DND-41 (cell line): ENCODE results near the gene TP53I11.
A peak's percentile ranks its signal among the peaks of the same experiment; 100 is the strongest.

Experiments
- ATAC-seq: fragments of 200-7000 bp; cut with Tn5 transposase; 3 replicates; pipeline ENCODE4 v1.9.1; 2021; ENCODE audit warnings: low read depth; ENCODE audit not compliant: insufficient read depth
- DNase-seq: peaks from one replicate; pipeline ENCODE4 v3.0.0-alpha.2; 2020
- H2AFZ ChIP-seq: 2 replicates; pipeline ENCODE4 v1.6.0; 2012; ENCODE audit warnings: low read depth, low read length
- H3K27ac ChIP-seq: 2 replicates; pipeline ENCODE4 v1.5.1; 2012; ENCODE audit warnings: low read length, inconsistent platforms
- H3K27me3 ChIP-seq: fragments of 200-600 bp; sonication (generic); 2 replicates; pipeline ENCODE4 v1.6.0; 2012; ENCODE audit warnings: low read length, mild to moderate bottlenecking, inconsistent platforms; ENCODE audit not compliant: insufficient read depth, poor library complexity
- H3K36me3 ChIP-seq: 2 replicates; pipeline ENCODE4 v1.5.1; 2012; ENCODE audit warnings: low read length, inconsistent platforms; ENCODE audit not compliant: insufficient read depth
- H3K4me1 ChIP-seq: 2 replicates; pipeline ENCODE4 v1.5.1; 2012; ENCODE audit warnings: mild to moderate bottlenecking, low read length; ENCODE audit not compliant: insufficient read depth
- H3K4me2 ChIP-seq: 2 replicates; pipeline ENCODE4 v1.6.0; 2012; ENCODE audit warnings: mild to moderate bottlenecking, moderate library complexity, low read length, inconsistent platforms; ENCODE audit not compliant: insufficient read depth
- H3K4me3 ChIP-seq, 2 experiments: fragments of 200-600 bp in 1 of 2; shearing (Covaris generic) in 1 of 2; 2 replicates each; pipeline ENCODE4 v1.5.1; 2012 to 2016; ENCODE audit warnings: inconsistent platforms in 2 of 2, low read length in 2 of 2, mild to moderate bottlenecking in 2 of 2, low read depth in 1 of 2, moderate library complexity in 1 of 2
- H3K79me2 ChIP-seq: 2 replicates; pipeline ENCODE4 v1.6.0; 2012; ENCODE audit warnings: low read length, inconsistent platforms; ENCODE audit not compliant: insufficient read depth
- H3K9ac ChIP-seq: 2 replicates; pipeline ENCODE4 v1.6.0; 2012; ENCODE audit warnings: low read depth, mild to moderate bottlenecking, inconsistent platforms, low read length, moderate library complexity
- H3K9me3 ChIP-seq: 2 replicates; pipeline ENCODE4 v1.5.1; 2012; ENCODE audit warnings: low read length, moderate library complexity, mild to moderate bottlenecking, inconsistent platforms; ENCODE audit not compliant: insufficient read depth, severe bottlenecking
- H4K20me1 ChIP-seq: 2 replicates; pipeline ENCODE4 v1.6.0; 2012; ENCODE audit warnings: low read length; ENCODE audit not compliant: insufficient read depth
- CTCF ChIP-seq: IDR thresholded peaks from 2 replicates; pipeline ENCODE4 v1.5.1; 2012; ENCODE audit warnings: borderline replicate concordance, low read length, moderate library complexity, mild to moderate bottlenecking; ENCODE audit not compliant: poor library complexity, severe bottlenecking; ENCODE audit errors: extremely low read depth
- EZH2 ChIP-seq: IDR thresholded peaks from 3 replicates; pipeline ENCODE4 v1.6.1; 2012; ENCODE audit warnings: borderline replicate concordance, low read depth, mild to moderate bottlenecking, moderate library complexity, low read length, inconsistent platforms; ENCODE audit not compliant: severe bottlenecking

TP53I11 gene

GRCh38 chr11:44957776-44958564 lies 7.3 kb upstream of the TP53I11 start:
- Histone ChIP-seq H3K4me1 (peaks cover 6% of the 10 kb centered on the region; the same call in 1 of the 2 replicates), H3K27me3 (no peaks in the 10 kb centered on the region), H3K4me2 (no peak overlapping the region), H3K9ac (no peak overlapping the region), H3K79me2 (no peaks in the 10 kb centered on the region), H3K36me3 (no peaks in the 10 kb centered on the region), H3K27ac (no peak overlapping the region), H4K20me1 (no peaks in the 10 kb centered on the region), H2AFZ (no peak overlapping the region), H3K9me3 (no peaks in the 10 kb centered on the region), H3K4me3 (no peak overlapping the region)
- DNase-seq (no peak), ATAC-seq (no peak)
- TF ChIP-seq EZH2 (no peak), CTCF (no peak)

DNA sequence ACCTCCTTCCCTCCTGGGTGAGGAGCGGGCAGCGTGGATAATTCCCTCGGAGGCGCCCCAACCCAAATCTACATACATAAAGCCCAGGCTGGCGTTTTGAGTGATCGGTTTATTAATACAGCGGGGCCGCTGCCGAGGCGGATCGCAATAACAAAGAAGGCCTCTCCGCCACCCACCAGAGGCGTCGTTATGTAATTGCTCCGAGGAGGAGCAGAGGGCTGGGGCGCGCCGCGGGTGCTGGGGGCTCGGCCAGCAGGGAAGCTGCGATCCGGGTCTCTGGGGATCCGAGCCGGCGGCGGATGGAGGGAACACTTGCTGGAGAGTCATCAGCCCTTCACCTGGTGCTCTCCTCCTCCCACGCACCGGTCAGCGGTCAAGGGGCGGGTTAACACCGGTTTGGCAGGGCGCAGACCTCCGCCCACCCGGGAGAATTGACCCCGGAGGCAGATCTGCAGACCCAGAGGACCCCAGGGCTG lies 6.4 kb upstream of the TP53I11 start:
- Histone ChIP-seq H3K36me3 (no peaks in the 10 kb centered on the region), H4K20me1 (no peaks in the 10 kb centered on the region), H3K4me1 (peaks cover 6% of the 10 kb centered on the region; the same call in 1 of the 2 replicates), H2AFZ (no peak overlapping the region), H3K9me3 (no peaks in the 10 kb centered on the region), H3K9ac (no peak overlapping the region), H3K27me3 (no peaks in the 10 kb centered on the region), H3K4me2 (no peak overlapping the region), H3K27ac (no peak overlapping the region), H3K79me2 (no peaks in the 10 kb centered on the region), H3K4me3 (no peak overlapping the region)
- TF ChIP-seq CTCF (no peak), EZH2 (no peak)
- no peak for DNase-seq
- no peak for ATAC-seq

- no peak overlapping the region for H2AFZ ChIP-seq
- DNase-seq, result peak; percentile 55
- H3K36me3 ChIP-seq, result no peaks in the 10 kb centered on the region
- H3K4me2 ChIP-seq, result no peak overlapping the region
- TF ChIP-seq EZH2 (no peak), CTCF (no peak)
- peak; percentile 86 for ATAC-seq
- H4K20me1 ChIP-seq, result no peaks in the 10 kb centered on the region
- H3K9me3 ChIP-seq, result no peaks in the 10 kb centered on the region
- H3K27me3 ChIP-seq, result no peaks in the 10 kb centered on the region
- H3K4me3 ChIP-seq, result no peak overlapping the region
- H3K27ac ChIP-seq, result no peak overlapping the region
- H3K79me2 ChIP-seq, result no peaks in the 10 kb centered on the region
- H3K4me1 ChIP-seq, result peaks cover 6% of the 10 kb centered on the region; the same call in 1 of the 2 replicates
- H3K9ac ChIP-seq, result no peak overlapping the region
Measured at GRCh38 chr11:44955015-44955738, 4.5 kb upstream of the TP53I11 start.
